ENCODE data around the gene CADM1.

Gene CADM1

GRCh38 chr11:115317277-115318185 is 186.7 kb downstream of the CADM1 start:
- no peak for DNase-seq (ENCODE audit: low spot score)

- no peak for DNase-seq (ENCODE audit: low spot score)
These were observed 187.5 kb downstream of the CADM1 start for GRCh38 chr11:115316696-115317095.

DNA sequence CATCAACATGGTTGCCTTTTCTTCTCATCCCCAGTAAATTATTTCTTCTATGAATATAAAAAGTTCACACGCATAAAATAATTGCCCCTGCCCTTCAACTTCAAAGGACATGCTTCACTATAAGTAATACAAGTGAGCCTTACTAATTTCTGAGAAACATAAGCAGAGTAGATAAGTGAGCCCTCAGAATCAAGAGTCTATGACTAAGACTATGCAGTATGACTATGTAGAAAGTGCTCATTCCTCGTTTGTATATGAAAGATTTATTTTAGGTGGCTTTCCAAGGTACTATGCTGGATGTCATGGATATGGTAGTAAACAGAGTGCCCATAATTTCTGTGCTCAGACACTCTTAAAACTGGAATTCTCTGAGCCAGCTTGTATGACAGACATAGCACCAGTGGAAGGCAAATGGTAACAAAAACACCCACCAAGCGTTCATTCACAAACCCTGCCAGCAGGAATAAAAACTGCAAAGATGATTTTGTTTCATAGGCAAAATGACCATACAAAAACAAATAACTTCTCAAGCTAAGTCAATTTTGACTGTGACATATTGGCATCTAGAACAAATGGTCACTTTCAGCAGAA is 189.8 kb downstream of the CADM1 start:
- no peak for DNase-seq (ENCODE audit: low spot score)

DNA sequence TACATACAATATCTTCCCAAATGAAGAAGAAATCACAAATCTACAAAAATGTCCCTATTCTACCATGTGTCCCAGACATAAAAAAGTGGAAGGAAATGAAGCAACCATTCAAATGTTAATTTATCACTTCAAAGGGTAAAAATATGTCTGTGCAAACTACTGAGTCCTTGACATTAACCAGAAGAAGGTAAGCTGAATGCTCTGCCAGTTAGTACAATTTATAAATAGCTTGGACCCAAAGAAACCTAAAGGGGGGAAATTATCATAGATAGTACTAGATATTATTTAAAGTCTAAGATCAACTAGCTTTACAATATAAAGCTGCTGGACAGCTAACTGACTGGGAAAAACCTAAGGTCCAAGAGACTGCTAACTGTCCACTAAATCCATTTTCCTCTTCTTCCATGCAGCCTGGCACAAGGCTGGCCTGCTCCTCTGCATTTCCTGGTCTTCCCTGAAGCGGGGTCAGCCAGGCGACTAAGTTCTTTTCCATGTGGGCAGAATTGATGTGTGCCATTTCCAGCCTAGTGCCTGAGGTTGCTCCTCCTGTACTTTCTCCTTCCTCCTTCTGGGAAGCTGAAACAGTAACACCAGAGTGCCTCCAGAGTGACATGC is 190.9 kb downstream of the CADM1 start:
- DNase-seq (ENCODE audit: low spot score): no peak

- DNase-seq (ENCODE audit: low spot score): no peak
These were observed 192.3 kb downstream of the CADM1 start for GRCh38 chr11:115311949-115312348.

DNA sequence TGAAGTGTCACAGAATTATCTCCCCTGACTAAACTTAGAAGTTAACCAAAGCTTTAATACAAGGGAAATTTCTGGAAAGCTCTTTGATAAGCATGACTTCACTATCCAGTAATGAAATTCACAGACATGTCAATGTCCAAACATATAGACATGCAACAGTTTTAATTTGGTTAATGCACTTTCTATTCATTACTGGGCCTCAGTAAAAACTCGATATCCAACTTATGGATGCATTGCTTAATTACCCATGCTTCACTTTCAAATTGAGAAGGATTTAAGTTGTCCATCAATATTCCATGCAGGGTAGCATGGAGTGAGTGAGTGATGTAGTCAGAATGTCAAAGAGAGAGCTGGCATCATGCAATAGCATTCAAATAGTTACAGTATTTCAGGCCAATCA is 197.5 kb downstream of the CADM1 start:
- DNase-seq (ENCODE audit: low spot score): no peak

- no peak for DNase-seq (ENCODE audit: low spot score)
These were observed 199.3 kb downstream of the CADM1 start for GRCh38 chr11:115304774-115305472.

GRCh38 chr11:115303929-115304531 is 200.2 kb downstream of the CADM1 start:
- no peak for DNase-seq (ENCODE audit: low spot score)

DNA sequence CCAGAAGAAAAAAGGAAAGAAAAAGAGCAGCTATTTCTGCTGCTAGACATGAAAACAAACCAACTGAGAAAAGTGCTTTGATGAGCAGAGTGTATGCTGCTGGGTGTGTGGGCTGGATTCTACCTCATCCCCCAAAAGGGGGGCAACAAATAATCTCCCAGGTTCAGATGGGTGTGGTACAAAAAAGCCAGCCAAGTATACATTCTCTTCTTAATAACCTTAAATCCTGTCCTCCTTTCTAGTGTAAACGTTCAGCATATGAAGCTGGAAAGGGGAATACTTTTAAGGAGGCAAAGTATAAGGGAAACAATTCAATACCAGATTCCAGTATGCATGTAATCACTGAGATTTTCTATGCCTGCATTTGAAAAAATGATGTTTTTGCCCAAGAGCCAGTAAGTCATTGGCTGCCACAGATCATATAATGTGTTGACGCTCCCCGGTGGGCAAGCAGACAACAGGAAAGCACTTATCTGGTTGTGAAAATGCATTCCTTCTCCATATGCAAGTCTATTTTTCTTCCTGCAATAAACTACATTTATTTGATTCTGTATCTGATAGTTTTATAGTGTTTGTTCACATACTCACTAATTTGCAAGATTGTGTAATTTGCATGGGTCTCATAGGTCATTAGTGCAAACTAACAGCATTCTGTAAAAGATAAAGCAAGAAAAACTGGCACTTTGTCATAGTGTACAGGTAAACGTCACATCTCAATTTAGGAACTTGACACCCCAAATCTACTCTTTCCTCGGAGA is 201.1 kb downstream of the CADM1 start:
- no peak for DNase-seq (ENCODE audit: low spot score)

DNA sequence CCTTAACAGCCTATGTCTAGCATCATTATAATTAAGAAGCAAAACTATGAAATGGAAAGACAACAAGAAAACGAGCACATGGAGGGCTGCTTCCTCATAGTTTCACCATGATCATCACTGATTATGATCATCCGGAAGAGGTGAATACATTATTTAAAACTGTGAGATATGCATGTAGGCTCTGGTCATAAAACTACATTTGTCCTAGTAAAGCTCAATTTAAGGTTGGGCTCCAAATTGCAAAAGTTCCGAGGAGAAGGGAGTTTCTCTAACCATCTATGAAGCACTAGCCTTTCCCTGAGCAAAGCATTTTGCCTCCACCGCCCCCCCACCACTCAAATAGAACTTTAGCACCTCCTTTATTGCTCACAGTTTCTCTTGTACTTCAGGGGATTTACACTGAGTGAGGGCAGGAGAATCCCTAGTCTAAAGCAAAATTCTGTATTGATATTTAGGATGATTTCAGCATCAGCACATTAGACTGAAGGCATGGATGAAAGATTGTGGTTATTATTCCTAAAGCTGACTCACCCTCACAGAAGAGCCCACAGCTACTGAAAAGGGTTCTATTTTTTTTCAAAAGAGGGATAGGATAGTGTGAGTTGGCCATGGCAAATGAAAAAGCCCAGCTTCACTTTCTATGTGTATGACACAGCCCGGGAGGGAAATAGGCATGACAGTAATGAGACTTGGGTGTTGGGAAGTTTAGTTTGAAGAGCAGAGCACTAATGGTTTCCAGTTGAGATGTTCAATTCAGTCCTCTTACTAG is 203.4 kb downstream of the CADM1 start:
- peak; percentile 21 for DNase-seq (ENCODE audit: low spot score)

DNA sequence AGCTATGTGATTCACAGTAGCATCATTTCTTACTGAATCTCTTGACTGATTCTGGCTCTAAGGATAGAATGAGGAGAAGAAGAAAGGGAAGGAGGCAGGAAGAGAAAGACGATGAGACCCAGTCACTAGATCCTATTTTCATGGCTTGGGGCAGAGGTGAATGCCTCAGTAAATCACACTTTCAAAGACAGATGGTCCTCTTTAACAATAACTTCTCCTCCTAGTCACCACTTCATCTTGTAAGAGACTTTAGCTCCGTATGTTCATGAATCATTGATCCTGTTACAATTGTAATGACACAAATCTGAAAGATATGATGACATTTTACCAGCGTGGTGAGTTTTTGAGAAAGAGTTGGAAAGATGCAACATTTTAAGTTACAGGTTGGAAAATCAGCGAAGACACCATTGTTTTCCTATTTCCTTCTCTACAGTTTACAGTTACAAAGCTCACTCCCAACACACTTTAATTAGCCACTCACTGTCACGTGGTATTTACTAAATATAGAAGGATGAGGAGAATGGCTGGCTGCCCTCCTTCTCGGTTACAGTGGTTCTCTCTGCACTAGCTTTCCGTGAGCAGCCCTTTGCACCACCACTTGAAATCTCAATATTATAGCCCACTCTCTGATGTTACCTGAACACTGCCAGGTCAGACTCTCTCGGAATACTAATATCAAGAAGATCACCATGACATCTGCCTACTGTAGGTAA is 205.8 kb downstream of the CADM1 start:
- DNase-seq (ENCODE audit: low spot score): no peak

DNA sequence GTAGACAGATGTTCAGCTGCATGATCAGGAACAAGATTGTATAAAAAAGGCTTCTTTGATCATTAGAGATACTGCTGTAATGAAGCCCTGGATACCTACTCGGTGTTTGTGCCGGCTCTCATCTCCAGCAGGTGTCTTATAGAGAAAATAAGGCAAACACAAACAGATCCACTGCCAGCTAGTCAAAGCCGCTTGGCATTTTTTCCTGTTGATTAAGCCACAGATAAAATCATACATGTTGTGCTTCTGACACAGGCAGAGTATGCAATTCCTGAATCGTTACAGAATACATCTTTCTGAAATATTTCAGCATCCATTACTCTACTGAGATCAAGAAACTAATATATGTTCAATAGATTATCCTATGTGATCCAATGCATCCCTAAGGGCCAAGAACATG is 206.9 kb downstream of the CADM1 start:
- DNase-seq (ENCODE audit: low spot score): no peak

- no peak for DNase-seq (ENCODE audit: low spot score)
These were observed 212.9 kb downstream of the CADM1 start for GRCh38 chr11:115291325-115291724.

DNA sequence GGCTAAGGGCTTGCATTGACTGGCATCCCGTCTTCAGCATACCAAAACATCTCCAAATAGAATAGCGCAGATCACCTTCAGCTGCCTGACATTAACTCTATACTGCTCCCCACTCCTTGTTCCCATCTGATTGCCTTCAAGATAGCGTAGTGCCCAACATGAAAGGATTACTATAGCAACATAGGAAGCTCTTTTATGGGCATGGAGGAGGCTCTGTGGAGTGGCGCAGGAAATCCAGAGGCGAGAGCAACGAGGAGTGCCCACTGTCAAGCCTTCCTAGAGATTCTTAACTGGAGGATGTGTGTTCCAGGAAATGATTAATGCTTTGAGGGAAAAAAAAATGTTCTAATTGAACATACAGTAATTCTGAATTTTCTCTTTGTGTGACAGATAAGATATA is 213.3 kb downstream of the CADM1 start:
- DNase-seq (ENCODE audit: low spot score): no peak

DNA sequence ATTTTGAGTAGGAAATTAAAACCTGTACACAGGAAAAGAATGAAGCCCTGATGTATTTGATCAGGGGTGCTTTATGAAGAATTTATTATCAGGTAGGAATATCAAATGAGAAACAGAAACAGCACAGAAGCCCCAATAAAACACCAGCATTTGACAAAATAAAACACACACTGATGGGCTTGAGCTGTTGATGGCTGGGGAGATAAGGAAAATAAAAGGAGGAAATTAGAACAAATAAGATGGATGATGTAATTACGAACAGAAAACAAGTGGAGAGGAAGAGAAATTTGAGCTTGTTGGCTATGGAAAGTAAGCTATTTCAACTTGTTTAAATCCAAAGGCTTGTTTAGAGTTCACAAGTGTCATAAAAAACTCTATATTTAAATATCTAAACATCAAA is 213.7 kb downstream of the CADM1 start:
- DNase-seq (ENCODE audit: low spot score): no peak

GRCh38 chr11:115287266-115287665 is 216.9 kb downstream of the CADM1 start:
- no peak for DNase-seq (ENCODE audit: low spot score)

DNA sequence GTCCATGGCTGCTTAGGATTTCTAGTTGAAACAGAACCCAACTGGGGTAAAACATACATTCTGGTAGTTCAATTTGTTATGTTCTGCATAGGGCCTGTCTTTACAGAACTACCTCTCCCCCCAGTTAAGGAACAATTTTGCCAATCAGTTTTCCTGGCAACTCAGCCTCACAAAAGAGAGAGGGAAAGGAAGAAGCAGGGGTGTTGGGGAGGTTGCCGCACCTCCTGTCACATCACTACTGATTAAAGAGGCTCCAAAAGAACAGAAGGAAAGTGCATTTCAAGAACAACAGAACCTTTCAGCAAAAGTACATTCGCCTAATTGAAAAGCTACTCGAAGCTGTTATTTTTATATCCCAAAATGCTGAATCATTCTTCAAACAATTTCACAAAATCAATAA is 217.6 kb downstream of the CADM1 start:
- no peak for DNase-seq (ENCODE audit: low spot score)

DNA sequence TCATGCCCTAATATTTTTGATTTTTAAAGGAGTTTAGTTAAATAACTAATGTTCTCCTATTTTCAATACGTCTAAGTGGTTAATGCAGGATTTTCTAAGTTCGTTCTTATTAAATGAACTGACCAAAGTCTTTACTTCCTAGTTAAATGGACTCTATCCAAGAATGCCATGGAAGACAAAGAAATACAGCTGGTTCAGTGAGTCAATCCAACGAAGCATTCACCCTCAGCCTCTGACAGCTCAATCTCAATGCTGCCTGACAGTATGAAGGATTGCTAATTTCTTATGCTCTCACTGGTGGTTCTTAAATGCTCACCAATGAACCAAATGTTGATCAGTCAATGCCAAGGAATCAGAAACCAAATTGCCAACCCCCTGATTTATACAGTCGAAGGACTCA is 219.4 kb downstream of the CADM1 start:
- DNase-seq (ENCODE audit: low spot score): no peak

GRCh38 chr11:115282923-115283322 is 221.3 kb downstream of the CADM1 start:
- no peak for DNase-seq (ENCODE audit: low spot score)

DNA sequence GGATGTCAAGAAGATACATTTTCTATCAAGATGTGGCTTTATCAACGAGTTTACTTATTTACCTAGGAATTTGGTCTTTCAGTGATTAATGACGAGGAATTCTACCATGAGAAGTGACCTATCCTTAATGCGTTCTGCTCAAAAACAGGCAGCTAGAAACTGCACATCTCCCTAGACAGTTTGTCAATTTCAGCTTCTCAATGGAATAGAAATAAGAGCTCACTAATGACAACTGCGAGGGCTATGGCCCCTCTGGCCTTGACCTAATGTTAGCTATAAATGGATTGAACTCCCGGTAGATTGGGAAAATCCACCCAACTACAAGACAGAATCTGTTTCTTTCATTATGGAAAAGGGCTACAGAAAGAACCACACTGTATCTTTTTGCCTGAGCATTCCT is 223.4 kb downstream of the CADM1 start:
- no peak for DNase-seq (ENCODE audit: low spot score)

All from AG20443 (cell line).